B cell (primary cell): ENCODE data around the gene CLDN20. TPM values are rescaled to one million over a fixed set of nuclear protein-coding genes. Genes with fewer than 3 reads are reported as not detected.

Experiments
- ATAC-seq: fragments of 200-7000 bp; cut with Tn5 transposase; one replicate; pipeline ENCODE4 v1.10.0; 2021; ENCODE audit warnings: low read depth, mild to moderate bottlenecking, moderate number of reproducible peaks, moderate library complexity
- CTCF ChIA-PET: fragments of 350-600 bp; sonication (Branson Sonifier 250); formaldehyde crosslinking; loops from one replicate; lab custom pipeline; 2021; ENCODE audit warnings: antibody characterized with exemption, inconsistent platforms; lab: Charles Lee
- POLR2A ChIA-PET: fragments of 350-600 bp; sonication (Branson Sonifier 250); formaldehyde crosslinking; loops from one replicate; lab custom pipeline; 2021; ENCODE audit warnings: antibody characterized with exemption; lab: Charles Lee
- DNase-seq: peaks from one replicate; pipeline ENCODE4 v3.0.0; 2013
- H2AFZ ChIP-seq: 2 replicates; pipeline ENCODE4 v1.6.1; 2012; ENCODE audit warnings: mild to moderate bottlenecking, low read depth, low read length; ENCODE audit not compliant: insufficient read depth, poor library complexity, severe bottlenecking
- H3K27ac ChIP-seq, 2 donors: 1 replicate in 1 of 2; 2 replicates in 1 of 2; pipeline ENCODE4 v1.5.1; 2012 to 2013; ENCODE audit warnings: low read length in 2 of 2, mild to moderate bottlenecking in 2 of 2, moderate library complexity in 1 of 2
- H3K27me3 ChIP-seq, 4 experiments: fragments of 200-600 bp in 1 of 4; sonication (generic) in 1 of 4; replicated peaks in 1 of 4; 1 replicate in 2 of 4; 2 replicates in 2 of 4; pipeline versions ENCODE4 v1.6.1 to v1.7.0; 2013 to 2016; ENCODE audit warnings: low read length in 3 of 4, mild to moderate bottlenecking in 2 of 4, mixed read lengths in 1 of 4, moderate library complexity in 1 of 4; ENCODE audit not compliant: insufficient read depth in 4 of 4, control insufficient read depth in 3 of 4; ENCODE audit errors: control extremely low read depth in 1 of 4
- H3K36me3 ChIP-seq, 2 experiments: replicated peaks in 1 of 2; 1 replicate in 1 of 2; 2 replicates in 1 of 2; pipeline versions ENCODE4 v1.6.1 to v1.7.1; 2013; ENCODE audit warnings: low read length in 1 of 2; ENCODE audit not compliant: insufficient read depth in 2 of 2, control insufficient read depth in 1 of 2; ENCODE audit errors: control extremely low read depth in 1 of 2, extremely low read depth in 1 of 2
- H3K4me1 ChIP-seq, 2 donors: fragments of 200-600 bp in 1 of 2; sonication (generic) in 1 of 2; 1 replicate in 1 of 2; 2 replicates in 1 of 2; pipeline versions ENCODE4 v1.5.1 to v1.6.1; 2013 to 2017; ENCODE audit warnings: low read length in 2 of 2; ENCODE audit not compliant: control insufficient read depth in 2 of 2, insufficient read depth in 2 of 2
- H3K4me2 ChIP-seq: replicated peaks from 2 replicates; pipeline ENCODE3; 2012; ENCODE audit warnings: mild to moderate bottlenecking, low read depth, low read length; ENCODE audit not compliant: poor library complexity, severe bottlenecking
- H3K4me3 ChIP-seq, 5 experiments: fragments of 200-600 bp in 1 of 5; sonication (generic) in 1 of 5; 1 replicate in 3 of 5; 2 replicates in 2 of 5; pipeline versions ENCODE4 v1.5.1 to v1.7.0; 2011 to 2016; ENCODE audit warnings: low read length in 4 of 5, mild to moderate bottlenecking in 4 of 5, low read depth in 2 of 5, control low read depth in 1 of 5, moderate library complexity in 1 of 5; ENCODE audit not compliant: insufficient read depth in 1 of 5; ENCODE audit errors: control extremely low read depth in 1 of 5, extremely low read depth in 1 of 5
- H3K79me2 ChIP-seq: fragments of 200-600 bp; sonication (generic); one replicate; pipeline ENCODE4 v1.6.0; 2016; ENCODE audit warnings: low read length; ENCODE audit not compliant: control insufficient read depth, insufficient read depth
- H3K9ac ChIP-seq: fragments of 200-600 bp; sonication (generic); 2 replicates; pipeline ENCODE4 v1.6.1; 2017; ENCODE audit warnings: mild to moderate bottlenecking, low read length, moderate library complexity
- H3K9me3 ChIP-seq, 3 donors: one replicate each; pipeline versions ENCODE4 v1.6.1 to v1.7.1; 2013; ENCODE audit warnings: low read length in 2 of 3; ENCODE audit not compliant: control insufficient read depth in 2 of 3, insufficient read depth in 1 of 3; ENCODE audit errors: control extremely low read depth in 1 of 3
- H4K20me1 ChIP-seq: 2 replicates; pipeline ENCODE4 v1.6.0; 2012; ENCODE audit warnings: mild to moderate bottlenecking, low read length; ENCODE audit not compliant: insufficient read depth, control insufficient read depth, poor library complexity, severe bottlenecking
- H3K27ac Mint-ChIP-seq: one replicate; pipeline ENCODE4 v1.8.0; 2021; ENCODE audit warnings: mixed read lengths
- H3K27me3 Mint-ChIP-seq: one replicate; pipeline ENCODE4 v1.8.0; 2021; ENCODE audit warnings: mixed read lengths
- H3K4me1 Mint-ChIP-seq: one replicate; pipeline ENCODE4 v1.8.0; 2021; ENCODE audit warnings: mixed read lengths
- H3K4me3 Mint-ChIP-seq: one replicate; pipeline ENCODE4 v1.8.0; 2021; ENCODE audit warnings: mixed read lengths
- H3K9me3 Mint-ChIP-seq: one replicate; pipeline ENCODE4 v1.8.0; 2022; ENCODE audit warnings: mixed read lengths; ENCODE audit not compliant: insufficient read depth
- CTCF ChIP-seq: fragments of 200-600 bp; IDR thresholded peaks from one replicate; pipeline ENCODE4 v1.8.0; 2022; ENCODE audit warnings: antibody characterized with exemption, mild to moderate bottlenecking
- EZH2 ChIP-seq: IDR thresholded peaks from 2 replicates; pipeline ENCODE4 v1.6.1; 2012; ENCODE audit warnings: borderline replicate concordance, low read depth, mild to moderate bottlenecking, moderate library complexity, low read length; ENCODE audit not compliant: insufficient read depth, poor library complexity, severe bottlenecking
- WGBS: methylation state at CpG from one replicate; pipeline ENCODE4 v1.1.5; 2013; ENCODE audit warnings: missing lambda C conversion rate; ENCODE audit not compliant: insufficient coverage; 5-methylcytosine and 5-hydroxymethylcytosine counted together
- intact Hi-C: fragments of 100-400 bp; cut with micrococcal nuclease; formaldehyde crosslinking; loops from one replicate; pipeline ENCODE4 v1.10.0; 2022
- polyA plus RNA-seq: library from polyadenylated mRNA; depleted of rRNA; stranded (reverse); fragments of >200 nt; gene quantifications from 2 replicates; pipeline ENCODE4 v1.2.3, GENCODE V29; 2012
- total RNA-seq, 2 donors: library from RNA; stranded (reverse); fragments of 120-200 nt in 1 of 2; gene quantifications; 1 replicate in 1 of 2; 2 replicates in 1 of 2; pipeline versions ENCODE4 v1.2.3 to v1.2.4, GENCODE V29; 2013 to 2022

CLDN20 gene
- total and polyA plus RNA-seq, 2 donors (not counting 1 experiment from before 2014, with no cell fraction given): not detected

DNA sequence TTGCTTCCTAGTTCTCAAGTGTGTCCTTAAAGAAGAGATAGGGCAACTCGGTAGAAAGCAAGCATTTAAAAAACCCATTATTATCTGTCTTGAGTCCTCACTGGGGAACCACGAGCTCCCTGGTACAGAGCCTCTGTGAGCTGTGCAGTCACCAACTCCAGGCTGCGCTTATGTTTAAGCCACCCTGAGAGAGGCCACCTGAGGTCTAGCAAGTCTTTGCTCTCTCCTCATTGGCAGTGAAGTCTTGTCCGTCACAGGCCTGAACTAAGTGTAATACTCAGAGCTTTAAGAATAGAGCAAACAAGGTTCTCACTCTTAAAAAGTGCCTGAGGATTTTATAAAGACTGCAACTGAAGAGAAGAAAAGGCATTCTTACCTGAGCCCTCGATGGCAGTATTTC, 3.9 kb upstream of the CLDN20 start:
- no peak for DNase-seq

GRCh38 chr6:155260686-155261085, 3.1 kb upstream of the CLDN20 start:
- H3K27ac ChIP-seq: no peak overlapping the region
- DNase-seq (no peak), ATAC-seq (no peak)
- Mint-ChIP-seq H3K4me1 (peaks cover 11% of the 10 kb centered on the region), H3K4me3 (no peak overlapping the region), H3K27ac (no peak overlapping the region), H3K27me3 (no peaks in the 10 kb centered on the region), H3K9me3 (no peaks in the 10 kb centered on the region)
- H3K79me2 ChIP-seq: no peaks in the 10 kb centered on the region
- peaks cover 3 to 5% of the 10 kb centered on the region in 2 donors for H3K4me1 ChIP-seq
- CTCF ChIA-PET: interaction anchor here (1.4 kb wide), 1 partner anchor 13 kb away, joined by 4 read pairs; no protein-coding TSS in a partner anchor
- POLR2A ChIA-PET: no interaction called here
- TF ChIP-seq EZH2 (no peak), CTCF (no peak)
- H3K9ac ChIP-seq: no peak overlapping the region
- no peaks in the 10 kb centered on the region for H4K20me1 ChIP-seq
- H3K4me2 ChIP-seq: no peak overlapping the region
- H2AFZ ChIP-seq: no peak overlapping the region
- H3K4me3 ChIP-seq: no peak overlapping the region
- intact Hi-C loops: no loop called here
- H3K9me3 ChIP-seq: no peaks in the 10 kb centered on the region
- whole genome bisulfite sequencing: no CpG with 5 or more reads among the region's 3 CpGs
- H3K36me3 ChIP-seq: peaks cover 19 to 65% of the 10 kb centered on the region in 2 experiments
- H3K27me3 ChIP-seq: no peaks in the 10 kb centered on the region

More for the DNA sequence above, 3.9 kb upstream of the CLDN20 start:
- no peaks in the 10 kb centered on the region for H3K9me3 ChIP-seq
- H3K4me2 ChIP-seq: no peak overlapping the region
- no peaks in the 10 kb centered on the region for H3K79me2 ChIP-seq
- POLR2A ChIA-PET: no interaction called here
- H3K4me3 ChIP-seq: no peak overlapping the region
- no peak overlapping the region for H3K9ac ChIP-seq
- no peak overlapping the region for H3K27ac ChIP-seq
- CTCF ChIA-PET: interaction anchor here (1.4 kb wide), 1 partner anchor 12 kb away, joined by 4 read pairs; no protein-coding TSS in a partner anchor
- ATAC-seq: no peak
- no peak for TF ChIP-seq EZH2
- TF ChIP-seq CTCF: no peak
- no peaks in the 10 kb centered on the region for H3K27me3 ChIP-seq
- no peaks in the 10 kb centered on the region for H3K9me3 Mint-ChIP-seq
- H3K4me3 Mint-ChIP-seq: no peak overlapping the region
- peaks cover 19 to 70% of the 10 kb centered on the region in 2 experiments for H3K36me3 ChIP-seq
- intact Hi-C loops: no loop called here
- H4K20me1 ChIP-seq: no peaks in the 10 kb centered on the region
- 98% methylated on average over 4 of the region's 5 CpGs for WGBS
- H2AFZ ChIP-seq: no peak overlapping the region
- H3K27me3 Mint-ChIP-seq: no peaks in the 10 kb centered on the region
- peaks cover 3 to 5% of the 10 kb centered on the region in 2 donors for H3K4me1 ChIP-seq
- H3K4me1 Mint-ChIP-seq: peaks cover 11% of the 10 kb centered on the region
- H3K27ac Mint-ChIP-seq: no peak overlapping the region
